ENCODE results near the gene ARF5.

ARF5 gene

GRCh38 chr7:127635659-127636285, 47.6 kb downstream of the ARF5 start:
- POLR2A ChIA-PET, result no interaction called here
- TF ChIP-seq PKNOX1 (IDR thresholded peaks at IDR 0.05) (peak; percentile 79), BHLHE40 (IDR thresholded peaks at IDR 0.05; ENCODE audit: borderline replicate concordance) (no peak)
- CTCF ChIA-PET, result no interaction called here
- no peak for DNase-seq (ENCODE audit: extremely low spot score)

GRCh38 chr7:127638197-127638596, 50.0 kb downstream of the ARF5 start:
- TF ChIP-seq BHLHE40 (IDR thresholded peaks at IDR 0.05; ENCODE audit: borderline replicate concordance), result no peak
- no peak for TF ChIP-seq LEF1 (IDR thresholded peaks at IDR 0.05; ENCODE audit: borderline replicate concordance)
- no peak for TF ChIP-seq NFRKB (IDR thresholded peaks at IDR 0.05)
- TF ChIP-seq L3MBTL2 (conservative IDR thresholded peaks at IDR 0.05), result no peak
- no peak for TF ChIP-seq CTBP1 (IDR thresholded peaks at IDR 0.05; ENCODE audit: borderline replicate concordance)
- no peak for TF ChIP-seq FOXM1 (IDR thresholded peaks at IDR 0.05; ENCODE audit: borderline replicate concordance)
- TF ChIP-seq SP1 (IDR thresholded peaks at IDR 0.05), result no peak
- no peak for TF ChIP-seq HDGF (IDR thresholded peaks at IDR 0.05; ENCODE audit: borderline replicate concordance)
- no peak for TF ChIP-seq TARDBP (IDR thresholded peaks at IDR 0.05)
- no peak for TF ChIP-seq SUZ12 (IDR thresholded peaks at IDR 0.05)
- no peak for TF ChIP-seq PKNOX1 (IDR thresholded peaks at IDR 0.05)
- TF ChIP-seq FOXK2 (IDR thresholded peaks at IDR 0.05), result no peak
- TF ChIP-seq ARNT (IDR thresholded peaks at IDR 0.05), result no peak
- TF ChIP-seq FOXA1 (IDR thresholded peaks at IDR 0.05), result no peak
- no peak for TF ChIP-seq ELF4 (IDR thresholded peaks at IDR 0.05)
- TF ChIP-seq ZNF384 (IDR thresholded peaks at IDR 0.05), result no peak
- DNase-seq (ENCODE audit: extremely low spot score), result no peak
- POLR2A ChIA-PET, result no interaction called here
- CTCF ChIA-PET, result interaction anchor here (0.9 kb wide), 1 partner anchor 10 kb away, joined by 3 read pairs; no protein-coding TSS in a partner anchor

Measured in HEK293T (cell line).